CD4-positive, alpha-beta T cell (primary cell): ENCODE measurements around the gene SPOP. TPM values are rescaled to one million over a fixed set of nuclear protein-coding genes. Genes with fewer than 3 reads are reported as not detected.

Experiments used
- ATAC-seq: fragments of 200-7000 bp; cut with Tn5 transposase; one replicate; pipeline ENCODE4 v1.10.0; 2022; ENCODE audit warnings: mild to moderate bottlenecking; ENCODE audit not compliant: poor library complexity
- CTCF ChIA-PET: fragments of 350-600 bp; sonication (Branson Sonifier 250); formaldehyde crosslinking; loops from one replicate; lab custom pipeline; 2021; ENCODE audit warnings: antibody characterized with exemption, inconsistent platforms; lab: Charles Lee
- POLR2A ChIA-PET: fragments of 350-600 bp; sonication (Branson Sonifier 250); formaldehyde crosslinking; loops from one replicate; lab custom pipeline; 2021; ENCODE audit warnings: antibody characterized with exemption, inconsistent platforms; lab: Charles Lee
- DNase-seq, 14 experiments: peaks; one replicate each; pipeline ENCODE4 v3.0.0-alpha.2; 2013 to 2020; ENCODE audit warnings: mixed read lengths in 2 of 14
- H3K27ac ChIP-seq, 2 donors: one replicate each; pipeline versions ENCODE4 v1.5.1 to v1.7.0; 2013; ENCODE audit warnings: low read length in 2 of 2, low read depth in 1 of 2, mild to moderate bottlenecking in 1 of 2
- H3K27me3 ChIP-seq, 2 experiments: 1 replicate in 1 of 2; 2 replicates in 1 of 2; pipeline versions ENCODE4 v1.6.1 to v1.7.0; 2013; ENCODE audit warnings: low read length in 2 of 2, control low read depth in 1 of 2, mild to moderate bottlenecking in 1 of 2, moderate library complexity in 1 of 2; ENCODE audit not compliant: insufficient read depth in 2 of 2, control insufficient read depth in 1 of 2
- H3K36me3 ChIP-seq: one replicate; pipeline ENCODE4 v1.6.1; 2013; ENCODE audit warnings: low read length, control low read depth; ENCODE audit not compliant: insufficient read depth
- H3K4me1 ChIP-seq: one replicate; pipeline ENCODE4 v1.6.1; 2013; ENCODE audit warnings: low read length, control low read depth; ENCODE audit not compliant: insufficient read depth
- H3K4me3 ChIP-seq: one replicate; pipeline ENCODE4 v1.5.1; 2013; ENCODE audit warnings: mild to moderate bottlenecking, low read length, moderate library complexity
- H3K9me3 ChIP-seq, 2 experiments: 1 replicate in 1 of 2; 2 replicates in 1 of 2; pipeline versions ENCODE4 v1.6.1 to v1.7.0; 2013; ENCODE audit warnings: low read length in 2 of 2, mild to moderate bottlenecking in 2 of 2, control low read depth in 1 of 2, moderate library complexity in 1 of 2; ENCODE audit not compliant: control insufficient read depth in 1 of 2, insufficient read depth in 1 of 2
- H3K27ac Mint-ChIP-seq: one replicate; pipeline ENCODE4 v1.8.0; 2020; ENCODE audit warnings: mixed read lengths
- H3K27me3 Mint-ChIP-seq: one replicate; pipeline ENCODE4 v1.8.0; 2021; ENCODE audit warnings: mixed read lengths
- H3K36me3 Mint-ChIP-seq: one replicate; pipeline ENCODE4 v1.8.0; 2021; ENCODE audit warnings: low read depth, mixed read lengths
- H3K4me1 Mint-ChIP-seq: one replicate; pipeline ENCODE4 v1.8.0; 2021; ENCODE audit warnings: low read depth, mixed read lengths
- H3K4me3 Mint-ChIP-seq: one replicate; pipeline ENCODE4 v1.8.0; 2020; ENCODE audit warnings: mild to moderate bottlenecking, mixed read lengths
- H3K9me3 Mint-ChIP-seq: one replicate; pipeline ENCODE4 v1.8.0; 2020; ENCODE audit warnings: mixed read lengths
- intact Hi-C, 2 experiments: fragments of 100-400 bp; cut with DNase I in 1 of 2; cut with micrococcal nuclease in 1 of 2; formaldehyde crosslinking; loops; one replicate each; pipeline versions ENCODE4 v1.15.1 to v1.9.0; 2023 to 2025; cut with DNase I, micrococcal nuclease
- total RNA-seq, 174 experiments: library from RNA in 2 of 174; stranded (reverse) in 2 of 174; gene quantifications; one replicate each; pipeline ENCODE4 v1.2.3 and lab custom pipeline; 2021 to 2026
- TF ChIP-seq, protein P1 (sequence below): fragments of 200-600 bp; IDR thresholded peaks from one replicate; pipeline ENCODE4 v1.8.0; 2022; ENCODE audit warnings: antibody characterized with exemption, mild to moderate bottlenecking

SPOP gene
- total RNA-seq, 2 experiments from 2014 or later: 38.7 to 41.5 TPM

- intact Hi-C loops: loop anchor here in 1 of 2 experiments (2.0 to 10.0 kb wide), 2 partner anchors 213 to 519 kb away; no protein-coding TSS in a partner anchor
- DNase-seq (peak in 1 of 14 experiments; percentile 17), ATAC-seq (no peak)
- H3K4me3 Mint-ChIP-seq: no peak overlapping the region
- peaks cover 25% of the 10 kb centered on the region for H3K4me1 ChIP-seq
- ChIA-PET CTCF (interaction anchor here (1.0 to 2.7 kb wide), 2 partner anchors 10 to 96 kb away, joined by 3 to 13 read pairs; no protein-coding TSS in a partner anchor), POLR2A (interaction anchor here (1.3 kb wide), 1 partner anchor 286 kb away, joined by 3 read pairs; no protein-coding TSS in a partner anchor)
- H3K27ac Mint-ChIP-seq: no peak overlapping the region
- TF ChIP-seq, protein P1, sequence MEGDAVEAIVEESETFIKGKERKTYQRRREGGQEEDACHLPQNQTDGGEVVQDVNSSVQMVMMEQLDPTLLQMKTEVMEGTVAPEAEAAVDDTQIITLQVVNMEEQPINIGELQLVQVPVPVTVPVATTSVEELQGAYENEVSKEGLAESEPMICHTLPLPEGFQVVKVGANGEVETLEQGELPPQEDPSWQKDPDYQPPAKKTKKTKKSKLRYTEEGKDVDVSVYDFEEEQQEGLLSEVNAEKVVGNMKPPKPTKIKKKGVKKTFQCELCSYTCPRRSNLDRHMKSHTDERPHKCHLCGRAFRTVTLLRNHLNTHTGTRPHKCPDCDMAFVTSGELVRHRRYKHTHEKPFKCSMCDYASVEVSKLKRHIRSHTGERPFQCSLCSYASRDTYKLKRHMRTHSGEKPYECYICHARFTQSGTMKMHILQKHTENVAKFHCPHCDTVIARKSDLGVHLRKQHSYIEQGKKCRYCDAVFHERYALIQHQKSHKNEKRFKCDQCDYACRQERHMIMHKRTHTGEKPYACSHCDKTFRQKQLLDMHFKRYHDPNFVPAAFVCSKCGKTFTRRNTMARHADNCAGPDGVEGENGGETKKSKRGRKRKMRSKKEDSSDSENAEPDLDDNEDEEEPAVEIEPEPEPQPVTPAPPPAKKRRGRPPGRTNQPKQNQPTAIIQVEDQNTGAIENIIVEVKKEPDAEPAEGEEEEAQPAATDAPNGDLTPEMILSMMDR: no peak
- no peak overlapping the region for H3K4me3 ChIP-seq
- H3K4me1 Mint-ChIP-seq: peaks cover 14% of the 10 kb centered on the region
- no peaks in the 10 kb centered on the region for H3K9me3 ChIP-seq
- no peak overlapping the region for H3K27ac ChIP-seq
- H3K9me3 Mint-ChIP-seq: no peaks in the 10 kb centered on the region
- no peaks in the 10 kb centered on the region for H3K27me3 ChIP-seq
- H3K36me3 ChIP-seq: no peaks in the 10 kb centered on the region
- H3K36me3 Mint-ChIP-seq: no peaks in the 10 kb centered on the region
- H3K27me3 Mint-ChIP-seq: peaks cover 11% of the 10 kb centered on the region
These were observed 111.9 kb downstream of the SPOP start for GRCh38 chr17:49565948-49566491.

GRCh38 chr17:49564638-49565037 lies 113.3 kb downstream of the SPOP start:
- Mint-ChIP-seq H3K4me1 (peaks cover 14% of the 10 kb centered on the region), H3K27me3 (peaks cover 11% of the 10 kb centered on the region), H3K9me3 (no peaks in the 10 kb centered on the region), H3K27ac (no peak overlapping the region), H3K36me3 (no peaks in the 10 kb centered on the region), H3K4me3 (no peak overlapping the region)
- Histone ChIP-seq H3K9me3 (no peaks in the 10 kb centered on the region), H3K4me1 (peaks cover 16% of the 10 kb centered on the region), H3K36me3 (no peaks in the 10 kb centered on the region), H3K27me3 (no peaks in the 10 kb centered on the region), H3K4me3 (no peak overlapping the region), H3K27ac (no peak overlapping the region)
- DNase-seq (no peak), ATAC-seq (no peak)
- intact Hi-C loops: loop anchor here in 1 of 2 experiments (10.0 kb wide), 1 partner anchor 520 kb away; no protein-coding TSS in a partner anchor
- ChIA-PET POLR2A (no interaction called here), CTCF (interaction anchor here (1.1 to 2.7 kb wide), 2 partner anchors 9 to 433 kb away, joined by 4 to 13 read pairs; no protein-coding TSS in a partner anchor)
- TF ChIP-seq, protein P1: no peak

- H3K4me3 ChIP-seq: no peak overlapping the region
- H3K4me1 ChIP-seq: peaks cover 12% of the 10 kb centered on the region
- H3K27me3 Mint-ChIP-seq: peaks cover 9% of the 10 kb centered on the region
- no peak overlapping the region for H3K27ac Mint-ChIP-seq
- DNase-seq: peak in 4 of 14 experiments; percentile 45 to 69 (median 58)
- no peak overlapping the region for H3K27ac ChIP-seq
- TF ChIP-seq, protein P1: peak; percentile 66
- no peaks in the 10 kb centered on the region for H3K9me3 Mint-ChIP-seq
- peak; percentile 53 for ATAC-seq
- no peaks in the 10 kb centered on the region for H3K36me3 ChIP-seq
- ChIA-PET POLR2A (interaction anchor here (0.5 kb wide), 1 partner anchor 215 kb away, joined by 4 read pairs; no protein-coding TSS in a partner anchor), CTCF (interaction anchor here (0.8 to 3.3 kb wide), 14 partner anchors 10 to 530 kb away, joined by 3 to 21 read pairs (median 4); partner anchors contain the start of genes NGFR and PHB1)
- H3K9me3 ChIP-seq: no peaks in the 10 kb centered on the region
- peaks cover 6% of the 10 kb centered on the region for H3K4me1 Mint-ChIP-seq
- no peaks in the 10 kb centered on the region for H3K36me3 Mint-ChIP-seq
- H3K4me3 Mint-ChIP-seq: no peak overlapping the region
- H3K27me3 ChIP-seq: no peaks in the 10 kb centered on the region
- intact Hi-C loops: loop anchor here in 1 of 2 experiments (10.0 kb wide), 1 partner anchor 243 kb away; no protein-coding TSS in a partner anchor
These were observed 120.4 kb downstream of the SPOP start for GRCh38 chr17:49557312-49558024.
